NCI-H82 treated with DMSO at 0.1 percent for 48 hours (cell line): ENCODE measurements around the gene FNDC4.

ENCODE experiments used
- DNase-seq: peaks from one replicate; lab custom pipeline; 2025; ENCODE audit not compliant: unreplicated experiment; lab: John Stamatoyannopoulos, UW

The FNDC4 gene

GRCh38 chr2:27494284-27494943 is 586 bp downstream of the FNDC4 start:
- DNase-seq = no peak

GRCh38 chr2:27493948-27494283 is 1.1 kb downstream of the FNDC4 start:
- DNase-seq = no peak

- DNase-seq = no peak
These were observed 2.4 kb downstream of the FNDC4 start for GRCh38 chr2:27492557-27492956.

GRCh38 chr2:27489498-27490397 is 5.3 kb downstream of the FNDC4 start, which contains the start of gene IFT172:
Gene IFT172 (minus strand): TSS chr2:27489743. CDS start chr2:27489653, 90 bp downstream.
- DNase-seq = peak; percentile 100

GRCh38 chr2:27489118-27489497 is 5.9 kb downstream of the FNDC4 start:
- DNase-seq = peak; percentile 27

- no peak for DNase-seq
These were observed 9.5 kb downstream of the FNDC4 start for GRCh38 chr2:27485496-27485895.

GRCh38 chr2:27471961-27472360 is 23.0 kb downstream of the FNDC4 start:
- DNase-seq = no peak

- DNase-seq = no peak
These were observed 30.6 kb downstream of the FNDC4 start for GRCh38 chr2:27464443-27464842.

- no peak for DNase-seq
These were observed 33.9 kb downstream of the FNDC4 start for GRCh38 chr2:27461118-27461517.

GRCh38 chr2:27453968-27454367 is 41.0 kb downstream of the FNDC4 start:
- DNase-seq = no peak

GRCh38 chr2:27451095-27451494 is 43.9 kb downstream of the FNDC4 start:
- peak; percentile 68 for DNase-seq

- no peak for DNase-seq
These were observed 46.6 kb downstream of the FNDC4 start for GRCh38 chr2:27448381-27448780.

GRCh38 chr2:27446057-27446456 is 48.9 kb downstream of the FNDC4 start:
- no peak for DNase-seq

GRCh38 chr2:27445615-27446014 is 49.4 kb downstream of the FNDC4 start:
- no peak for DNase-seq

- DNase-seq = no peak
These were observed 49.8 kb downstream of the FNDC4 start for GRCh38 chr2:27445155-27445554.

- no peak for DNase-seq
These were observed 52.1 kb downstream of the FNDC4 start for GRCh38 chr2:27442920-27443282.

GRCh38 chr2:27441958-27442919 is 52.8 kb downstream of the FNDC4 start, which contains the start of gene KRTCAP3:
Gene KRTCAP3 (plus strand): TSS chr2:27442381. CDS start chr2:27442413, 32 bp downstream.
- DNase-seq = no peak
